Hepatocyte (in vitro differentiated cells): Measurements from ENCODE around the gene WDR91. TPM values are rescaled to one million over a fixed set of nuclear protein-coding genes. Genes with fewer than 3 reads are reported as not detected.
A peak's percentile ranks its signal among the peaks of the same experiment; 100 is the strongest.

Experiments used
- DNase-seq: peaks from one replicate; pipeline ENCODE4 v3.0.0-alpha.2; 2016; ENCODE audit warnings: low spot score
- H2AFZ ChIP-seq: fragments of 200-600 bp; sonication (generic); 2 replicates; pipeline ENCODE4 v1.6.0; 2016; ENCODE audit warnings: antibody characterized with exemption, mild to moderate bottlenecking
- H3K27ac ChIP-seq: fragments of 200-600 bp; sonication (generic); 2 replicates; pipeline ENCODE4 v1.5.1; 2016; ENCODE audit warnings: mild to moderate bottlenecking
- H3K27me3 ChIP-seq: fragments of 200-600 bp; sonication (generic); 2 replicates; pipeline ENCODE4 v1.6.1; 2016
- H3K36me3 ChIP-seq: fragments of 200-600 bp; sonication (generic); replicated peaks from 2 replicates; pipeline ENCODE4 v1.5.1; 2016; ENCODE audit warnings: low read depth; ENCODE audit not compliant: insufficient read depth
- H3K4me1 ChIP-seq: fragments of 200-600 bp; sonication (generic); 2 replicates; pipeline ENCODE4 v1.5.1; 2016; ENCODE audit warnings: mild to moderate bottlenecking, moderate library complexity; ENCODE audit not compliant: insufficient read depth
- H3K4me2 ChIP-seq: fragments of 200-600 bp; sonication (generic); 2 replicates; pipeline ENCODE4 v1.6.0; 2016
- H3K4me3 ChIP-seq: fragments of 200-600 bp; sonication (generic); 2 replicates; pipeline ENCODE4 v1.5.1; 2016; ENCODE audit warnings: mild to moderate bottlenecking
- H3K79me2 ChIP-seq: fragments of 200-600 bp; sonication (generic); 2 replicates; pipeline ENCODE4 v1.6.0; 2017; ENCODE audit warnings: mild to moderate bottlenecking
- H3K9me2 ChIP-seq: fragments of 200-600 bp; sonication (generic); replicated peaks from 2 replicates; pipeline ENCODE4 v1.6.0; 2017; ENCODE audit warnings: mild to moderate bottlenecking; ENCODE audit not compliant: insufficient read depth
- H3K9me3 ChIP-seq: fragments of 200-600 bp; sonication (generic); 2 replicates; pipeline ENCODE4 v1.5.1; 2016; ENCODE audit warnings: low read depth, mild to moderate bottlenecking
- H4K20me1 ChIP-seq: fragments of 200-600 bp; sonication (generic); 2 replicates; pipeline ENCODE4 v1.6.0; 2016; ENCODE audit warnings: mild to moderate bottlenecking; ENCODE audit not compliant: insufficient read depth, poor library complexity, severe bottlenecking
- CTCF ChIP-seq: fragments of 200-600 bp; sonication (generic); IDR thresholded peaks from 2 replicates; pipeline ENCODE4 v1.5.1; 2016; ENCODE audit warnings: antibody characterized with exemption, mild to moderate bottlenecking; ENCODE audit not compliant: poor library complexity
- EZH2 ChIP-seq: fragments of 200-600 bp; sonication (generic); IDR thresholded peaks from 2 replicates; pipeline ENCODE4 v1.6.1; 2016; ENCODE audit warnings: antibody characterized with exemption, mild to moderate bottlenecking, borderline replicate concordance
- EZH2phosphoT487 ChIP-seq: fragments of 200-600 bp; sonication (generic); IDR thresholded peaks from one replicate; pipeline ENCODE4 v1.6.1; 2018; ENCODE audit warnings: antibody characterized with exemption, mild to moderate bottlenecking, low read depth, moderate library complexity; ENCODE audit not compliant: unreplicated experiment, severe bottlenecking
- WGBS: methylation state at CpG from one replicate; pipeline ENCODE4 v1.1.6; 2016; ENCODE audit warnings: low lambda C conversion rate; ENCODE audit errors: missing lambda C conversion rate; 5-methylcytosine and 5-hydroxymethylcytosine counted together
- polyA plus RNA-seq: library from polyadenylated mRNA; unstranded; fragments of >200 nt; fragmentation: Nextera tagmentation; extraction: Ambion mirVana; gene quantifications from 2 replicates; pipeline ENCODE4 v1.2.1, GENCODE V29; 2016
- total RNA-seq: library from RNA; depleted of rRNA; stranded (reverse); fragments of >200 nt; gene quantifications from 2 replicates; pipeline ENCODE4 v1.2.3, GENCODE V29; 2014

WDR91 gene
- total and polyA plus RNA-seq, 2 experiments from 2014 or later: 8.0 to 8.2 TPM

DNA sequence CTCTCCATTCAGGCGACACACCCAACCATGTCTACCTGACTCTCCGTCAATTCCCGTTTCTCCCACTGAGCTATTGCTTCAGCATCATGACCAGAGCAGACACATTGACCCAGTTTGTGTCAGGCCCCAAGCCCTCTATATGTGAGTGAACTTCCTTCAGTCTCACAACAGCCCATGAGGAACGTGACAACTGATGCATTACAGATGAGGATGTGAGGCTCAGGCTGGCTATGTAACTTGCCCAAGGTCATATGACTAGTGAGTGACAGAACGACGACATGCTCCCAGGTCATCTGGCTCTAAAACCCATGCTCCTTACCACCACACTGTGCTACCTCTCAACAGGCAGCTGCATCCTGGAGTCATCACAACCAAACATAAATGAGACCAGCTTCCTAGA lies 59.8 kb downstream of the WDR91 start:
- H3K4me3 ChIP-seq: no peak overlapping the region

DNA sequence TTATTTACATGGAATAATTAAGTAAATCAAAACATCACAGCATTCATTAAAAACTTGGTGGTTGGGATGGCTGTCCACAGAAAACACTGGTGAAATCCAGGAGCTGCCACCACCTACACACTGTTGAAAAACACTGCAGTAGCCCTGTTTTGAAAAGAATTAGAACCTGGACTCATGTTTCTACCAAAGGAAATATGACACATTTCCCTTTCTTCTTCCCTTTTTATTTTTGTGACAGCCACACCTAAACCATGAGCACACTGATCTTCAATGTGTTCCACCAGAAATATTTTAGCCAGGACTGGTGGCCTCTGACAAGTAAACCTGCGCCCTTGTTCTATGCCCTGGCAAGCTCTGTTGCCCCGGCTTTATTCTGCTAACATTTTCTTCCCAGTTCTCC lies 60.2 kb downstream of the WDR91 start:
- TF ChIP-seq CTCF (no peak), EZH2phosphoT487 (no peak), EZH2 (no peak)
- H3K9me2 ChIP-seq: no peaks in the 10 kb centered on the region
- no peak overlapping the region for H3K4me3 ChIP-seq
- H3K27me3 ChIP-seq: no peaks in the 10 kb centered on the region
- no peak overlapping the region for H2AFZ ChIP-seq
- H3K9me3 ChIP-seq: peaks cover 5% of the 10 kb centered on the region
- H3K4me1 ChIP-seq: peaks cover 4% of the 10 kb centered on the region
- WGBS: 96% methylated on average over 2 of the region's 2 CpGs
- H4K20me1 ChIP-seq: no peaks in the 10 kb centered on the region
- H3K4me2 ChIP-seq: no peak overlapping the region
- H3K27ac ChIP-seq: no peak overlapping the region
- H3K79me2 ChIP-seq: peaks cover 14% of the 10 kb centered on the region
- no peak for DNase-seq
- no peaks in the 10 kb centered on the region for H3K36me3 ChIP-seq

More for the DNA sequence above, 59.8 kb downstream of the WDR91 start:
- no peak for TF ChIP-seq CTCF
- TF ChIP-seq EZH2phosphoT487: no peak
- TF ChIP-seq EZH2: no peak
- Histone ChIP-seq H3K79me2 (peaks cover 16% of the 10 kb centered on the region), H3K4me2 (no peak overlapping the region), H3K36me3 (no peaks in the 10 kb centered on the region), H4K20me1 (no peaks in the 10 kb centered on the region), H3K9me3 (peaks cover 9% of the 10 kb centered on the region), H3K27ac (no peak overlapping the region), H3K9me2 (no peaks in the 10 kb centered on the region), H2AFZ (no peak overlapping the region), H3K4me1 (peaks cover 4% of the 10 kb centered on the region), H3K27me3 (no peaks in the 10 kb centered on the region)
- DNase-seq: no peak
- 88% methylated on average over 6 of the region's 6 CpGs for WGBS

- peaks cover 4% of the 10 kb centered on the region for H3K4me1 ChIP-seq
- peak overlapping the region; percentile 76 for H3K4me2 ChIP-seq
- 76% methylated on average over 8 of the region's 8 CpGs for WGBS
- peak overlapping the region; percentile 12 for H3K27ac ChIP-seq
- H3K27me3 ChIP-seq: no peaks in the 10 kb centered on the region
- H3K36me3 ChIP-seq: no peaks in the 10 kb centered on the region
- no peak overlapping the region for H2AFZ ChIP-seq
- no peaks in the 10 kb centered on the region for H3K9me2 ChIP-seq
- no peaks in the 10 kb centered on the region for H4K20me1 ChIP-seq
- H3K79me2 ChIP-seq: peaks cover 12% of the 10 kb centered on the region
- no peak for DNase-seq
- no peak overlapping the region for H3K4me3 ChIP-seq
- TF ChIP-seq CTCF (no peak), EZH2 (no peak), EZH2phosphoT487 (no peak)
- peaks cover 3% of the 10 kb centered on the region for H3K9me3 ChIP-seq
Measured at GRCh38 chr7:135150072-135150782, 61.1 kb downstream of the WDR91 start.
